ENCODE measurements around the gene MRGPRF.

MRGPRF gene

GRCh38 chr11:69055598-69056516, 42.8 kb upstream of the MRGPRF start:
- H3K36me3 ChIP-seq (ENCODE audit: control insufficient read depth, insufficient read depth, low read length): no peaks in the 10 kb centered on the region
- H3K4me3 ChIP-seq (ENCODE audit: insufficient read depth, low read depth, low read length): no peak overlapping the region
- H3K27ac ChIP-seq (ENCODE audit: insufficient read depth, low read depth, low read length, poor library complexity, severe bottlenecking): no peak overlapping the region
- H3K27me3 ChIP-seq (ENCODE audit: control insufficient read depth, insufficient read depth, low read length, poor library complexity, severe bottlenecking): no peaks in the 10 kb centered on the region
- peaks cover 5% of the 10 kb centered on the region for H3K4me1 ChIP-seq (ENCODE audit: control insufficient read depth, insufficient read depth, low read length)
- no peaks in the 10 kb centered on the region for H3K9me3 ChIP-seq (ENCODE audit: control insufficient read depth, low read length)
- 89 to 90% methylated on average over 22 of the region's 22 CpGs for WGBS, 2 experiments

- WGBS, 2 experiments: 94 to 95% methylated on average over 21 of the region's 21 CpGs
- H3K27ac ChIP-seq (ENCODE audit: insufficient read depth, low read depth, low read length, poor library complexity, severe bottlenecking): no peak overlapping the region
Measured at GRCh38 chr11:69055212-69055586, 42.2 kb upstream of the MRGPRF start.

GRCh38 chr11:69054397-69055211, 41.6 kb upstream of the MRGPRF start:
- H3K9me3 ChIP-seq (ENCODE audit: control insufficient read depth, low read length): no peaks in the 10 kb centered on the region
- no peak overlapping the region for H3K4me3 ChIP-seq (ENCODE audit: insufficient read depth, low read depth, low read length)
- H3K4me1 ChIP-seq (ENCODE audit: control insufficient read depth, insufficient read depth, low read length): peaks cover 12% of the 10 kb centered on the region
- no peaks in the 10 kb centered on the region for H3K36me3 ChIP-seq (ENCODE audit: control insufficient read depth, insufficient read depth, low read length)
- no peak overlapping the region for H3K27ac ChIP-seq (ENCODE audit: insufficient read depth, low read depth, low read length, poor library complexity, severe bottlenecking)
- 95% methylated on average over 31 of the region's 31 CpGs for WGBS, 2 experiments
- H3K27me3 ChIP-seq (ENCODE audit: control insufficient read depth, insufficient read depth, low read length, poor library complexity, severe bottlenecking): no peaks in the 10 kb centered on the region

More at GRCh38 chr11:69055212-69055586, 42.2 kb upstream of the MRGPRF start:
- Histone ChIP-seq H3K36me3 (ENCODE audit: control insufficient read depth, insufficient read depth, low read length) (no peaks in the 10 kb centered on the region), H3K9me3 (ENCODE audit: control insufficient read depth, low read length) (no peaks in the 10 kb centered on the region), H3K4me3 (ENCODE audit: insufficient read depth, low read depth, low read length) (no peak overlapping the region), H3K27me3 (ENCODE audit: control insufficient read depth, insufficient read depth, low read length, poor library complexity, severe bottlenecking) (no peaks in the 10 kb centered on the region), H3K4me1 (ENCODE audit: control insufficient read depth, insufficient read depth, low read length) (peaks cover 6% of the 10 kb centered on the region)

DNA sequence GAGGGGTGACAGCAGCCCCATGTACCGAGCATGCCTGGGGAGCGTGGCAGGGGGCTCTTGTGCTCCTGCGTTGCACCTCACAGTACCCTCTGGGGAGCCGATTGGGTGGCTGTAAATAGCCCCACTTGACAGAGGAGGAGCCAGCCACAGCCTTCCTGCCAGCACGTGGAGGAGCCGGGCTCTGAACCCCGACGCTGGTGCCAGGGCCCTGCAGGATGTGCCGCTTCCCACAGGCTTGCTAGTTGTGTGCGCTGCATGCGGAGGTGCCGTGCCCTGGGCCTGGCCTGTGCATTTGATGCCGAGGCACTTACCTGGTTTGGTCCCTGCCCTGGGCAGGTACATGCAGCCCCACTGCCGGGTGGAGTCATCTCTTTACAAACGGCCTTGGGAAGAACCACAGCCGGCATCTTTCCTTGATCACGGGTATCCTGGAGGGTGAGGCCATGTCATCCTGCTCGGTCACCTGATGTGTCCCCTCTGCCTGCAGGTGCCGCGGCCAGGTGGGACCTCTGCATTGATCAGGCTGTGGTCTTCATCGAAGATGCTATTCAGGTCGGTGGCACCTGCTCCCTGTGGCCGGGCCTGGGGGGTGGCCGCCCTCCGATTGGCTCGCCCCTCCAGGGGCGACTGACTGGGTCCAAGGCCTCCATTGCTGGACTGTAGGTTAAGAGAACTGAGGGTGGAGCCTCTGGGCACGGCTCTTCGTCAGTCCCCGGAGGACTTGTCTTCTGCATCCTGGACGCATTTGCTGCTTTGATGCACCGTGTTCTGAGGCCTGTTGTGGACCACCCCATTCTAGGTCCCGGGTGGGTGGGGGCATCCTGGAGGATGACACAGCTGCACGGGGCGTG, 40.7 kb upstream of the MRGPRF start:
- 93 to 94% methylated on average over 35 of the region's 35 CpGs for WGBS, 2 experiments
- no peaks in the 10 kb centered on the region for H3K36me3 ChIP-seq (ENCODE audit: control insufficient read depth, insufficient read depth, low read length)
- H3K4me3 ChIP-seq (ENCODE audit: insufficient read depth, low read depth, low read length): no peak overlapping the region
- H3K27ac ChIP-seq (ENCODE audit: insufficient read depth, low read depth, low read length, poor library complexity, severe bottlenecking): no peak overlapping the region
- H3K9me3 ChIP-seq (ENCODE audit: control insufficient read depth, low read length): no peaks in the 10 kb centered on the region
- no peaks in the 10 kb centered on the region for H3K27me3 ChIP-seq (ENCODE audit: control insufficient read depth, insufficient read depth, low read length, poor library complexity, severe bottlenecking)
- H3K4me1 ChIP-seq (ENCODE audit: control insufficient read depth, insufficient read depth, low read length): peaks cover 15% of the 10 kb centered on the region

GRCh38 chr11:69053169-69053477, 40.1 kb upstream of the MRGPRF start:
- Histone ChIP-seq H3K4me1 (ENCODE audit: control insufficient read depth, insufficient read depth, low read length) (peaks cover 15% of the 10 kb centered on the region), H3K27ac (ENCODE audit: insufficient read depth, low read depth, low read length, poor library complexity, severe bottlenecking) (no peak overlapping the region), H3K36me3 (ENCODE audit: control insufficient read depth, insufficient read depth, low read length) (no peaks in the 10 kb centered on the region), H3K27me3 (ENCODE audit: control insufficient read depth, insufficient read depth, low read length, poor library complexity, severe bottlenecking) (no peaks in the 10 kb centered on the region), H3K9me3 (ENCODE audit: control insufficient read depth, low read length) (no peaks in the 10 kb centered on the region), H3K4me3 (ENCODE audit: insufficient read depth, low read depth, low read length) (no peak overlapping the region)
- 91 to 94% methylated on average over 9 of the region's 9 CpGs for WGBS, 2 experiments

- 86% methylated on average over 21 of the region's 21 CpGs for WGBS, 2 experiments
- Histone ChIP-seq H3K36me3 (ENCODE audit: control insufficient read depth, insufficient read depth, low read length) (no peaks in the 10 kb centered on the region), H3K27me3 (ENCODE audit: control insufficient read depth, insufficient read depth, low read length, poor library complexity, severe bottlenecking) (no peaks in the 10 kb centered on the region), H3K4me3 (ENCODE audit: insufficient read depth, low read depth, low read length) (no peak overlapping the region), H3K9me3 (ENCODE audit: control insufficient read depth, low read length) (no peaks in the 10 kb centered on the region), H3K4me1 (ENCODE audit: control insufficient read depth, insufficient read depth, low read length) (peaks cover 15% of the 10 kb centered on the region), H3K27ac (ENCODE audit: insufficient read depth, low read depth, low read length, poor library complexity, severe bottlenecking) (no peak overlapping the region)
Measured at GRCh38 chr11:69052343-69053168, 39.5 kb upstream of the MRGPRF start.

- 92 to 93% methylated on average over 20 of the region's 20 CpGs for whole genome bisulfite sequencing, 2 experiments
- Histone ChIP-seq H3K4me1 (ENCODE audit: control insufficient read depth, insufficient read depth, low read length) (peaks cover 15% of the 10 kb centered on the region), H3K4me3 (ENCODE audit: insufficient read depth, low read depth, low read length) (no peak overlapping the region), H3K36me3 (ENCODE audit: control insufficient read depth, insufficient read depth, low read length) (no peaks in the 10 kb centered on the region), H3K27ac (ENCODE audit: insufficient read depth, low read depth, low read length, poor library complexity, severe bottlenecking) (no peak overlapping the region), H3K27me3 (ENCODE audit: control insufficient read depth, insufficient read depth, low read length, poor library complexity, severe bottlenecking) (no peaks in the 10 kb centered on the region), H3K9me3 (ENCODE audit: control insufficient read depth, low read length) (no peaks in the 10 kb centered on the region)
Measured at GRCh38 chr11:69051381-69052342, 38.6 kb upstream of the MRGPRF start.

DNA sequence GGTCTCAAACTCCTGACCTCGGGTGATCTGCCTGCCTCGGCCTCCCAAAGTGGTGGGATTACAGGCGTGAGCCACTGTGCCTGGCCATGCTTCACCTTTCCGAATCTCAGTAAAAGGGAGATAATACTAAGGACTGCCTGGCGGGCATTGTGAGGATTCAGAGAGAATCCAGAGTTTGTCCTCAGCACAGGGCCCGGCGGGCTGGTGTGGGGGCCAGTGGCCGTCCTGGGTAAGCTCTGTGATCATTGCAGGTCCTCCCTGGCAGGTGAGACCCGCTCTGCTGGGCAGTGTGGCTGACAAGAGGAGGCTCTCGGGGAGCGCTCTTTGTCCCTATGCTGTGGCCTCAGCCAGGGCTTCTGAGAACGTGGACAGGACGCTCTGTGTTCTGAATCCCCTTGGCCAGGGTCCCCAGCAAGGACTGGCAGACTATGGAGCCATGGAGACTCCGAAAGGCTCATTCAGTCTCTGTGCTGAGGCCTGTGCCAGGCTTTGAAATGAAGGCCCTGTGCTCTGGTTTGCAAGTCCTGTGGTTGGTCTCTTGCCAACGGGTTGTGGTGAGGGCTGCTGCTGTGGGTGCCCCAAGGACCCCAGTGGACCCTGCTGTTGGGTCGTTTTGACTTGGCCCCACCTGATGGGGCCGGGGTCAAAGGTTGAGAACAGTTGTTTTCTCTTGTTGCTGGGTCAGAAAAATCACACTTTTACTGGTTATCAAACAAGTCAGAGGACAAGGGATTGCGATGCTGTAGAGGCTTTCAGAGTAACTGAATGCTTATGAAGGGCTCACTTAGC, 37.7 kb upstream of the MRGPRF start:
- H3K9me3 ChIP-seq (ENCODE audit: control insufficient read depth, low read length): no peaks in the 10 kb centered on the region
- H3K4me3 ChIP-seq (ENCODE audit: insufficient read depth, low read depth, low read length): no peak overlapping the region
- 90 to 92% methylated on average over 18 of the region's 18 CpGs for WGBS, 2 experiments
- no peaks in the 10 kb centered on the region for H3K36me3 ChIP-seq (ENCODE audit: control insufficient read depth, insufficient read depth, low read length)
- no peaks in the 10 kb centered on the region for H3K27me3 ChIP-seq (ENCODE audit: control insufficient read depth, insufficient read depth, low read length, poor library complexity, severe bottlenecking)
- peaks cover 15% of the 10 kb centered on the region for H3K4me1 ChIP-seq (ENCODE audit: control insufficient read depth, insufficient read depth, low read length)
- H3K27ac ChIP-seq (ENCODE audit: insufficient read depth, low read depth, low read length, poor library complexity, severe bottlenecking): no peak overlapping the region
